ENCODE results near the gene DACT2. TPM values are rescaled to one million over a fixed set of nuclear protein-coding genes. Genes with fewer than 3 reads are reported as not detected.
A peak's percentile ranks its signal among the peaks of the same experiment; 100 is the strongest.

Gene DACT2
- total RNA-seq, 1 experiment from 2014 or later, result 3.3 TPM

DNA sequence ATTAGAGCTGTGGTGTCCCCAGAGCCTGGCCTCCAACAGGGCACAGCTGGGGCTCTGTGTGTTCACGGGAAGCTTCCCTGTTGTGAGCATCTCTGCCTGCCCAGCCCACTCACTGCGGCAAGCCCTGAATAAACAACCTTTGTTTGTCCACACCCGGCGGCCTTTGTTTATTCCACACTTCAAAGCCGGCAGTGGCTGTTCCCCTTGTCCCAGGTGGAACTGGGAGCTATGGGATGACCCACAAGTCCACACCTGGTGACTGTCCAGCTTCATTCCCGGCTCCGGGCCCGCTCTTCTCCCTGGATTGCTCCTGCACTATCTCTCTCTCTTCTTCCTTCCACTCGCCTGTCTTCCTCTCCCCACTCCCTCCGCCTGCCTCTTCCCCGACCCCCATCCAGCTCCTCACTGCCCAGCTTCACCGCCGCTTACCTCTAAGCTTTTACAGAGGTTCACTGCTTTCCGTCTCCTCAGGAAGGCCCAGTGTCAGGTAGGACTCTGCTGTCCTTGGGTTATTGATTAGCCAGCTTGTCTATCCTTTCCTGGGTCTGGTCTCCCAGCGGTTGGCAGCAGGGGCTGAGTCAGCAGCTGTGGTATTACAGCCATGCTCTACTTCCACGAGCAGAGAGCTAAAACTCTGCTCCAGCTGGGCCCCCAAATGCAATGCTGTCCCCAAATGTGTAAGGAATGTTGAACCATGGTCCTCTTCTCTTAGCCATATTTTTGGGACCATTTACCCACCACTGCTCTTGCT is 17.8 kb downstream of the DACT2 start:
- H3K4me3 ChIP-seq (ENCODE audit: low read depth in 2 of 2, low read length in 2 of 2), result no peak overlapping the region
- no peaks in the 10 kb centered on the region for H3K4me1 ChIP-seq (ENCODE audit: control insufficient read depth, insufficient read depth, low read length)
- TF ChIP-seq, protein P1, sequence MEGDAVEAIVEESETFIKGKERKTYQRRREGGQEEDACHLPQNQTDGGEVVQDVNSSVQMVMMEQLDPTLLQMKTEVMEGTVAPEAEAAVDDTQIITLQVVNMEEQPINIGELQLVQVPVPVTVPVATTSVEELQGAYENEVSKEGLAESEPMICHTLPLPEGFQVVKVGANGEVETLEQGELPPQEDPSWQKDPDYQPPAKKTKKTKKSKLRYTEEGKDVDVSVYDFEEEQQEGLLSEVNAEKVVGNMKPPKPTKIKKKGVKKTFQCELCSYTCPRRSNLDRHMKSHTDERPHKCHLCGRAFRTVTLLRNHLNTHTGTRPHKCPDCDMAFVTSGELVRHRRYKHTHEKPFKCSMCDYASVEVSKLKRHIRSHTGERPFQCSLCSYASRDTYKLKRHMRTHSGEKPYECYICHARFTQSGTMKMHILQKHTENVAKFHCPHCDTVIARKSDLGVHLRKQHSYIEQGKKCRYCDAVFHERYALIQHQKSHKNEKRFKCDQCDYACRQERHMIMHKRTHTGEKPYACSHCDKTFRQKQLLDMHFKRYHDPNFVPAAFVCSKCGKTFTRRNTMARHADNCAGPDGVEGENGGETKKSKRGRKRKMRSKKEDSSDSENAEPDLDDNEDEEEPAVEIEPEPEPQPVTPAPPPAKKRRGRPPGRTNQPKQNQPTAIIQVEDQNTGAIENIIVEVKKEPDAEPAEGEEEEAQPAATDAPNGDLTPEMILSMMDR (IDR thresholded peaks at IDR 0.05), result no peak
- TF ChIP-seq TCF7L2 (IDR thresholded peaks at IDR 0.05; ENCODE audit: low read depth, low read length), result peak; percentile 61; the same call in 1 of the 2 replicates
- no peak for TF ChIP-seq SIN3A (IDR thresholded peaks at IDR 0.05; ENCODE audit: borderline replicate concordance, insufficient read depth, low read depth, low read length)
- BruUV-seq (replicated peaks), result no TSS peak
- POLR2A ChIA-PET, result no interaction called here
- H3K9me3 ChIP-seq (ENCODE audit: control insufficient read depth, insufficient read depth, low read depth, low read length), result no peaks in the 10 kb centered on the region
- no peaks in the 10 kb centered on the region for H3K36me3 ChIP-seq (ENCODE audit: control insufficient read depth, insufficient read depth, low read length)
- CTCF ChIA-PET, result interaction anchor here (0.6 kb wide), 1 partner anchor 262 kb away, joined by 4 read pairs; no protein-coding TSS in a partner anchor
- DNase-seq (ENCODE audit: low read depth, low spot score), result no peak
- ATAC-seq, result peak; percentile 75
- in situ Hi-C loops (cut with HindIII; ENCODE audit: low pct_unique_long_range_greater_than_20kb, low sequenced_read_pairs), result no loop called here
- intact Hi-C loops (cut with micrococcal nuclease; ENCODE audit: unreplicated experiment), result no loop called here
- H3K27me3 ChIP-seq (ENCODE audit: control insufficient read depth, insufficient read depth, low read length), result 0 out of 2 replicates have a peak, but pooled peaks cover 3% of the 10 kb centered on the region
- no peak overlapping the region for H3K27ac ChIP-seq (ENCODE audit: low read length)

DNA sequence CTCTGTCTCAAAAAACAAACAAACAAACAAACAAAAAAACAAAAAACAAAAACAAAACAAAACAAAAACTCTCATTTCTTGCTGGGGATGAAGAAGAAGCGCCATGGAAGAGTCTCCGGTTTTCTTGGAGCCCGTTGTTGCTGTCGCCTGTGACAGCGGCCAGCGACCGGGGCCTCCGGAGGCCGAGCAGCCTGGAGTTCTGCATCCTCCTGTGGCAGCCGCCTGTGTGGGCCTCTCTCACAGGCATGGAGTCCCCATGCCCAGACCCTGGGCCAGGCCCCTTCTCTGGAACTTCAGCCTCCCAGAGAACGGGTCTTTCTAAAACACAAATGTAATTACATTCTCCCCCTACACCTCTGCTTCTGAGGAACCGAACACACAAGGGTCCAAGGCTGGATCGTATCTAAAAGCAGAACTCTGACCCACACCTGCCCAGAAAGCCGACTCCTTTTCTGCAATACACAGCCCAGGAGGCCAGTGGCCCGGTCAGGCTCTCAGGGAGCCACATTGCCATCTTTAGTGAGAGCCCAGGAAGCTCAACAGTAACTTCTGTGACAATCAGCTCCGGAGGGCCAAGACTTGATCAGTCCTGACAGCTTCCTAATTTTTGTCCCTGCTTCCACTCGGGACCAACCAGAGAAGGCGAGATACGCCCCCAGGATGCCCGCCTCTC is 18.5 kb downstream of the DACT2 start:
- no peak overlapping the region for H3K4me3 ChIP-seq (ENCODE audit: low read depth in 2 of 2, low read length in 2 of 2)
- H3K27ac ChIP-seq (ENCODE audit: low read length), result no peak overlapping the region
- in situ Hi-C loops (cut with HindIII; ENCODE audit: low pct_unique_long_range_greater_than_20kb, low sequenced_read_pairs) (no loop called here), intact Hi-C loops (cut with micrococcal nuclease; ENCODE audit: unreplicated experiment) (no loop called here)
- 0 out of 2 replicates have a peak, but pooled peaks cover 3% of the 10 kb centered on the region for H3K27me3 ChIP-seq (ENCODE audit: control insufficient read depth, insufficient read depth, low read length)
- peak; percentile 46 for ATAC-seq
- no peaks in the 10 kb centered on the region for H3K9me3 ChIP-seq (ENCODE audit: control insufficient read depth, insufficient read depth, low read depth, low read length)
- no TSS peak for BruUV-seq (replicated peaks)
- POLR2A ChIA-PET, result no interaction called here
- no peak for DNase-seq (ENCODE audit: low read depth, low spot score)
- no peaks in the 10 kb centered on the region for H3K4me1 ChIP-seq (ENCODE audit: control insufficient read depth, insufficient read depth, low read length)
- no peaks in the 10 kb centered on the region for H3K36me3 ChIP-seq (ENCODE audit: control insufficient read depth, insufficient read depth, low read length)
- TF ChIP-seq POLR2AphosphoS5 (IDR thresholded peaks at IDR 0.05; ENCODE audit: low read depth, low read length) (no peak), TCF7L2 (IDR thresholded peaks at IDR 0.05; ENCODE audit: low read depth, low read length) (no peak), SIN3A (IDR thresholded peaks at IDR 0.05; ENCODE audit: borderline replicate concordance, insufficient read depth, low read depth, low read length) (no peak)
- TF ChIP-seq, protein P2, sequence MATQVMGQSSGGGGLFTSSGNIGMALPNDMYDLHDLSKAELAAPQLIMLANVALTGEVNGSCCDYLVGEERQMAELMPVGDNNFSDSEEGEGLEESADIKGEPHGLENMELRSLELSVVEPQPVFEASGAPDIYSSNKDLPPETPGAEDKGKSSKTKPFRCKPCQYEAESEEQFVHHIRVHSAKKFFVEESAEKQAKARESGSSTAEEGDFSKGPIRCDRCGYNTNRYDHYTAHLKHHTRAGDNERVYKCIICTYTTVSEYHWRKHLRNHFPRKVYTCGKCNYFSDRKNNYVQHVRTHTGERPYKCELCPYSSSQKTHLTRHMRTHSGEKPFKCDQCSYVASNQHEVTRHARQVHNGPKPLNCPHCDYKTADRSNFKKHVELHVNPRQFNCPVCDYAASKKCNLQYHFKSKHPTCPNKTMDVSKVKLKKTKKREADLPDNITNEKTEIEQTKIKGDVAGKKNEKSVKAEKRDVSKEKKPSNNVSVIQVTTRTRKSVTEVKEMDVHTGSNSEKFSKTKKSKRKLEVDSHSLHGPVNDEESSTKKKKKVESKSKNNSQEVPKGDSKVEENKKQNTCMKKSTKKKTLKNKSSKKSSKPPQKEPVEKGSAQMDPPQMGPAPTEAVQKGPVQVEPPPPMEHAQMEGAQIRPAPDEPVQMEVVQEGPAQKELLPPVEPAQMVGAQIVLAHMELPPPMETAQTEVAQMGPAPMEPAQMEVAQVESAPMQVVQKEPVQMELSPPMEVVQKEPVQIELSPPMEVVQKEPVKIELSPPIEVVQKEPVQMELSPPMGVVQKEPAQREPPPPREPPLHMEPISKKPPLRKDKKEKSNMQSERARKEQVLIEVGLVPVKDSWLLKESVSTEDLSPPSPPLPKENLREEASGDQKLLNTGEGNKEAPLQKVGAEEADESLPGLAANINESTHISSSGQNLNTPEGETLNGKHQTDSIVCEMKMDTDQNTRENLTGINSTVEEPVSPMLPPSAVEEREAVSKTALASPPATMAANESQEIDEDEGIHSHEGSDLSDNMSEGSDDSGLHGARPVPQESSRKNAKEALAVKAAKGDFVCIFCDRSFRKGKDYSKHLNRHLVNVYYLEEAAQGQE (IDR thresholded peaks at IDR 0.05; ENCODE audit: insufficient read depth in 1 of 2, low read depth in 2 of 2, low read length in 1 of 2), result no peak
- TF ChIP-seq, protein P1 (IDR thresholded peaks at IDR 0.05), result no peak
- CTCF ChIA-PET, result no interaction called here

Measured in Panc1 (cell line).